HEK293 (cell line): ENCODE results near the gene NEMP2.

ENCODE experiments used
- CTCF ChIA-PET: fragments of 350-600 bp; formaldehyde crosslinking; extraction: SDS; loops from one replicate; lab custom pipeline; 2021; ENCODE audit warnings: antibody characterized with exemption; lab: Yijun Ruan, JAX
- POLR2A ChIA-PET: fragments of 300-600 bp; formaldehyde crosslinking; extraction: SDS; loops from one replicate; lab custom pipeline; 2020; ENCODE audit warnings: antibody characterized with exemption, inconsistent platforms; lab: Yijun Ruan, JAX
- H3K27ac ChIP-seq: fragments of 200-500 bp; sonication (Bioruptor generic); 2 replicates; pipeline ENCODE4 v1.5.1; 2014; ENCODE audit warnings: low read depth, low read length, control low read depth, inconsistent platforms; ENCODE audit errors: extremely low read depth
- H3K36me3 ChIP-seq, 2 experiments: fragments of 200-500 bp in 1 of 2; sonication (Bioruptor generic) in 1 of 2; 1 replicate in 1 of 2; 2 replicates in 1 of 2; pipeline ENCODE4 v1.5.1; 2014 to 2017; ENCODE audit warnings: inconsistent platforms in 2 of 2, low read length in 2 of 2; ENCODE audit not compliant: control insufficient read depth in 2 of 2, insufficient read depth in 1 of 2
- H3K4me1 ChIP-seq: fragments of 200-500 bp; sonication (Bioruptor generic); 2 replicates; pipeline ENCODE4 v1.5.1; 2014; ENCODE audit warnings: mild to moderate bottlenecking, low read length, inconsistent platforms; ENCODE audit not compliant: control insufficient read depth, insufficient read depth
- H3K4me3 ChIP-seq: 2 replicates; pipeline ENCODE4 v1.5.1; 2011; ENCODE audit warnings: low read depth, mild to moderate bottlenecking, control low read depth, low read length, moderate library complexity
- H3K9me3 ChIP-seq: fragments of 200-500 bp; sonication (Bioruptor generic); 2 replicates; pipeline ENCODE4 v1.5.1; 2014; ENCODE audit warnings: low read depth, low read length, inconsistent platforms; ENCODE audit not compliant: control insufficient read depth, insufficient read depth
- ELK4 ChIP-seq: IDR thresholded peaks from 2 replicates; pipeline ENCODE4 v1.6.1; 2011; ENCODE audit warnings: mild to moderate bottlenecking, low read depth, low read length, borderline replicate concordance
- GLI2 ChIP-seq: fragments of 450-650 bp; formaldehyde crosslinking; IDR thresholded peaks from 2 replicates; pipeline ENCODE4; 2017; ENCODE audit warnings: missing biosample characterization, missing genetic modification characterization, low read depth, borderline replicate concordance
- GLIS2 ChIP-seq: fragments of 450-650 bp; formaldehyde crosslinking; IDR thresholded peaks from 2 replicates; pipeline ENCODE4 v1.5.1; 2016; ENCODE audit warnings: missing biosample characterization, missing genetic modification characterization
- HOXA7 ChIP-seq: sonication (generic); formaldehyde crosslinking; IDR thresholded peaks from 2 replicates; pipeline ENCODE4 v1.8.1; 2022; ENCODE audit warnings: missing genetic modification reagents, borderline replicate concordance
- YY2 ChIP-seq: fragments of 450-650 bp; formaldehyde crosslinking; IDR thresholded peaks from 2 replicates; pipeline ENCODE4 v1.5.1; 2016; ENCODE audit warnings: missing biosample characterization, missing genetic modification characterization
- ZBTB21 ChIP-seq: fragments of 450-650 bp; formaldehyde crosslinking; IDR thresholded peaks from 2 replicates; pipeline ENCODE4 v1.5.1; 2017; ENCODE audit warnings: missing biosample characterization, missing genetic modification characterization
- ZBTB6 ChIP-seq: fragments of 450-650 bp; formaldehyde crosslinking; IDR thresholded peaks from 2 replicates; pipeline ENCODE4 v1.5.1; 2017; ENCODE audit warnings: missing biosample characterization, missing genetic modification characterization
- ZFP37 ChIP-seq: fragments of 450-650 bp; formaldehyde crosslinking; IDR thresholded peaks from 2 replicates; pipeline ENCODE4 v1.5.1; 2016; ENCODE audit warnings: missing biosample characterization, missing genetic modification characterization
- ZNF133 ChIP-seq: fragments of 450-650 bp; formaldehyde crosslinking; IDR thresholded peaks from 2 replicates; pipeline ENCODE4 v1.5.1; 2016; ENCODE audit warnings: missing biosample characterization, missing genetic modification characterization
- ZNF140 ChIP-seq: fragments of 450-650 bp; formaldehyde crosslinking; IDR thresholded peaks from 2 replicates; pipeline ENCODE4 v1.5.1; 2016; ENCODE audit warnings: missing biosample characterization, missing genetic modification characterization
- ZNF157 ChIP-seq: fragments of 450-650 bp; formaldehyde crosslinking; IDR thresholded peaks from 2 replicates; pipeline ENCODE4 v1.5.1; 2016; ENCODE audit warnings: missing biosample characterization, missing genetic modification characterization
- ZNF175 ChIP-seq: fragments of 450-650 bp; formaldehyde crosslinking; IDR thresholded peaks from 2 replicates; pipeline ENCODE4 v1.5.1; 2016; ENCODE audit warnings: missing biosample characterization, missing genetic modification characterization
- ZNF211 ChIP-seq: fragments of 450-650 bp; formaldehyde crosslinking; IDR thresholded peaks from 2 replicates; pipeline ENCODE4 v1.5.1; 2016; ENCODE audit warnings: low read depth, missing biosample characterization, missing genetic modification characterization
- ZNF398 ChIP-seq: fragments of 450-650 bp; formaldehyde crosslinking; IDR thresholded peaks from 2 replicates; pipeline ENCODE4 v1.5.1; 2017; ENCODE audit warnings: missing biosample characterization, missing genetic modification characterization
- ZNF433 ChIP-seq: fragments of 450-650 bp; formaldehyde crosslinking; IDR thresholded peaks from 2 replicates; pipeline ENCODE4 v1.5.1; 2016; ENCODE audit warnings: missing biosample characterization, missing genetic modification characterization, low read depth
- ZNF623 ChIP-seq: fragments of 450-650 bp; formaldehyde crosslinking; IDR thresholded peaks from 2 replicates; pipeline ENCODE4 v1.5.1; 2016; ENCODE audit warnings: missing biosample characterization, missing genetic modification characterization
- ZNF76 ChIP-seq: fragments of 450-650 bp; formaldehyde crosslinking; IDR thresholded peaks from 2 replicates; pipeline ENCODE4; 2016; ENCODE audit warnings: low read depth, missing biosample characterization, missing genetic modification characterization, borderline replicate concordance
- ZNF777 ChIP-seq: fragments of 450-650 bp; formaldehyde crosslinking; IDR thresholded peaks from 2 replicates; pipeline ENCODE4 v1.5.1; 2017; ENCODE audit warnings: missing biosample characterization, missing genetic modification characterization, borderline replicate concordance
- ZSCAN4 ChIP-seq: fragments of 450-650 bp; formaldehyde crosslinking; IDR thresholded peaks from 2 replicates; pipeline ENCODE4 v1.5.1; 2017; ENCODE audit warnings: missing biosample characterization, missing genetic modification characterization

Gene NEMP2

GRCh38 chr2:190481339-190481738 is 53.2 kb downstream of the NEMP2 start:
- ChIA-PET CTCF (no interaction called here), POLR2A (no interaction called here)
- no peaks in the 10 kb centered on the region for H3K4me1 ChIP-seq
- no peaks in the 10 kb centered on the region for H3K9me3 ChIP-seq
- H3K36me3 ChIP-seq: no peaks in the 10 kb centered on the region
- H3K4me3 ChIP-seq: no peak overlapping the region
- H3K27ac ChIP-seq: no peak overlapping the region
- TF ChIP-seq ZSCAN4 (tag by site-specific recombination) (no peak), ZNF623 (tag by site-specific recombination) (no peak), ZFP37 (tag by site-specific recombination) (no peak), GLIS2 (no peak), YY2 (tag by site-specific recombination) (no peak), ZNF157 (no peak), ZNF140 (tag by site-specific recombination) (no peak), ZNF398 (tag by site-specific recombination) (no peak), ZNF175 (no peak), ZNF211 (tag by site-specific recombination) (no peak), HOXA7 (CRISPR knock-in tag) (no peak), GLI2 (tag by site-specific recombination) (no peak), ZNF133 (tag by site-specific recombination) (no peak)

- Histone ChIP-seq H3K27ac (no peak overlapping the region), H3K4me1 (no peaks in the 10 kb centered on the region), H3K36me3 (no peaks in the 10 kb centered on the region), H3K4me3 (no peak overlapping the region)
- CTCF ChIA-PET: interaction anchor here (0.8 kb wide), 1 partner anchor 32 kb away, joined by 3 read pairs; no protein-coding TSS in a partner anchor
- POLR2A ChIA-PET: no interaction called here
- no peak for TF ChIP-seq GLIS2
- no peak for TF ChIP-seq ELK4
- TF ChIP-seq ZNF777 (tag by site-specific recombination): no peak
- no peak for TF ChIP-seq ZBTB21
- no peak for TF ChIP-seq ZNF433 (tag by site-specific recombination)
- TF ChIP-seq ZBTB6 (tag by site-specific recombination): no peak
- TF ChIP-seq ZNF76 (tag by site-specific recombination): no peak
- TF ChIP-seq, all 188 proteins: peak for 0
- no peaks in the 10 kb centered on the region for H3K9me3 ChIP-seq
Observed at GRCh38 chr2:190478572-190479195, 55.8 kb downstream of the NEMP2 start.
